Measurements from ENCODE around the gene KCND2.
"Not testable (repeated sequence)": the region's sequence is repeated elsewhere in the genome, so short reads cannot be mapped to it uniquely, and the experiment has no call there.

The KCND2 gene

GRCh38 chr7:120675076-120675475 lies 402.1 kb downstream of the KCND2 start:
- H3K9me3 ChIP-seq (ENCODE audit: control insufficient read depth in 2 of 2, low read length in 2 of 2) = no peaks in the 10 kb centered on the region
- no peak overlapping the region for H3K27ac ChIP-seq (ENCODE audit: low read depth in 2 of 2, low read length in 2 of 2)
- H3K27me3 ChIP-seq (ENCODE audit: control insufficient read depth in 2 of 2, insufficient read depth in 2 of 2, low read length in 2 of 2) = no peaks in the 10 kb centered on the region
- H3K4me1 ChIP-seq (ENCODE audit: control insufficient read depth in 2 of 2, insufficient read depth in 2 of 2, low read length in 2 of 2) = no peaks in the 10 kb centered on the region
- H3K36me3 ChIP-seq (ENCODE audit: control insufficient read depth in 2 of 2, insufficient read depth in 2 of 2, low read length in 2 of 2) = no peaks in the 10 kb centered on the region
- no peak overlapping the region for H3K9ac ChIP-seq (ENCODE audit: low read depth in 1 of 2, low read length in 2 of 2)
- H3K4me3 ChIP-seq (ENCODE audit: low read length in 2 of 2) = no peak overlapping the region

DNA sequence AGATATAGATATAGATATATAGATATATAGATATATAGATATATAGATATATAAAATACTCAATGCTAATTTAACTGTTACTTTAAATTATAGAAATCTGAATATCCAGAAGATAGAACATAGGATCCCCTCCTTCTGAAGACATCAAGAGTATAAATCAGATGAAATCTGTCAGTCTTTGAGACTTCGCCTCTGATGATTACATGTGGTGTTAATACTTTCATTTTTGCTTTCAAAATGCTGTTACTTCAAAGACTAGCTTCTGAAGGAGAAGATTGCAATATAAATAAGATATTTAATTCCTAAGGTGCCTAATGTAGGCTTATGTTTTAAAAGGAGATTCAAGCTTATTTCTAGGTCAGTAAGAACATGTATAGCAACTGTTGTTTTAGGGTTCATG lies 404.6 kb downstream of the KCND2 start:
- H3K27ac ChIP-seq (ENCODE audit: low read depth in 2 of 2, low read length in 2 of 2) = no peak overlapping the region
- no peaks in the 10 kb centered on the region for H3K27me3 ChIP-seq (ENCODE audit: control insufficient read depth in 2 of 2, insufficient read depth in 2 of 2, low read length in 2 of 2)
- H3K4me3 ChIP-seq (ENCODE audit: low read length in 2 of 2) = no peak overlapping the region
- H3K4me1 ChIP-seq (ENCODE audit: control insufficient read depth in 2 of 2, insufficient read depth in 2 of 2, low read length in 2 of 2) = no peaks in the 10 kb centered on the region
- H3K36me3 ChIP-seq (ENCODE audit: control insufficient read depth in 2 of 2, insufficient read depth in 2 of 2, low read length in 2 of 2) = no peaks in the 10 kb centered on the region
- no peak overlapping the region for H3K9ac ChIP-seq (ENCODE audit: low read depth in 1 of 2, low read length in 2 of 2)
- no peaks in the 10 kb centered on the region for H3K9me3 ChIP-seq (ENCODE audit: control insufficient read depth in 2 of 2, low read length in 2 of 2)

DNA sequence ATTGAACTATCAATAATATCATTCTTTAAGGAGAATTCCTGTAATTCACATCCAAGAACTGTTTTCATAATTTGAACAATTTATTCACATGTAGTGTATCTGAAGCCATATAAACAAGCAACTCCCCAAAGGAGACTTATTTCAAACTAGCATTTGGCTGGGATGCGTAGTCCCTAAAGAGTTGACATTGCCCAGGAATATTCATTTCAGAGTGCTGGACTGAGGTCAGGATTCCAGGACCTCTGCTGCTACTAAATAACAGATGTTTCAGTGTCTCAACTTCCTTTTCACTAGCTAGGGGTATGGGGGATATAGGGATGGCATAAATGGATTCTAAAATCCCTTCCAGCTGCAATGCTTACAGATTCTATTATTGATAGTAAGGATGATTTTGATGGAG lies 408.0 kb downstream of the KCND2 start:
- Histone ChIP-seq H3K27ac (ENCODE audit: low read depth in 2 of 2, low read length in 2 of 2) (no peak overlapping the region), H3K4me3 (ENCODE audit: low read length in 2 of 2) (no peak overlapping the region), H3K9me3 (ENCODE audit: control insufficient read depth in 2 of 2, low read length in 2 of 2) (no peaks in the 10 kb centered on the region), H3K27me3 (ENCODE audit: control insufficient read depth in 2 of 2, insufficient read depth in 2 of 2, low read length in 2 of 2) (no peaks in the 10 kb centered on the region), H3K9ac (ENCODE audit: low read depth in 1 of 2, low read length in 2 of 2) (no peak overlapping the region), H3K36me3 (ENCODE audit: control insufficient read depth in 2 of 2, insufficient read depth in 2 of 2, low read length in 2 of 2) (no peaks in the 10 kb centered on the region), H3K4me1 (ENCODE audit: control insufficient read depth in 2 of 2, insufficient read depth in 2 of 2, low read length in 2 of 2) (no peaks in the 10 kb centered on the region)

DNA sequence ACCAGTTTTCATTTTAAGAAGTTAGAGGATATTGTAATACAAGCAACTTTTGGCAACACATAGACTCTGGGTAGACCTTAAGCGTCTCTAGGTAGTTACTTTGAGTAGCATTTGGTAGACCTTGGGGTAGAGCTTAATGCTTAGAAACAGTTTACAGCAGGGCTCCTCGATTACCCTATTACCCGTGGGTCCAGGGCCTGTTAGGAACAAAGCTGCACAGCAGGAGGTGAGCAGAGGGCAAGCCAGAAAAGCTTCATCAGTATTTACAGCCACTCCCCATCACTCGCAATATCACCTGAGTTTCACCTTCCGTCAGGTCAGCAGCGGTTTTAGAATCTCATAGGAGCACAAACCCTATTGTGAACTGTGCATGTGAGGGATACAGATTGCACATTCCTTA lies 411.5 kb downstream of the KCND2 start:
- Histone ChIP-seq H3K9me3 (ENCODE audit: control insufficient read depth in 2 of 2, low read length in 2 of 2) (no peaks in the 10 kb centered on the region), H3K9ac (ENCODE audit: low read depth in 1 of 2, low read length in 2 of 2) (no peak overlapping the region), H3K27ac (ENCODE audit: low read depth in 2 of 2, low read length in 2 of 2) (no peak overlapping the region), H3K27me3 (ENCODE audit: control insufficient read depth in 2 of 2, insufficient read depth in 2 of 2, low read length in 2 of 2) (no peaks in the 10 kb centered on the region), H3K36me3 (ENCODE audit: control insufficient read depth in 2 of 2, insufficient read depth in 2 of 2, low read length in 2 of 2) (no peaks in the 10 kb centered on the region), H3K4me3 (ENCODE audit: low read length in 2 of 2) (no peak overlapping the region), H3K4me1 (ENCODE audit: control insufficient read depth in 2 of 2, insufficient read depth in 2 of 2, low read length in 2 of 2) (no peaks in the 10 kb centered on the region)

GRCh38 chr7:120691915-120692314 lies 418.9 kb downstream of the KCND2 start:
- H3K4me1 ChIP-seq (ENCODE audit: control insufficient read depth in 2 of 2, insufficient read depth in 2 of 2, low read length in 2 of 2) = no peaks in the 10 kb centered on the region
- no peak overlapping the region for H3K27ac ChIP-seq (ENCODE audit: low read depth in 2 of 2, low read length in 2 of 2)
- H3K9ac ChIP-seq (ENCODE audit: low read depth in 1 of 2, low read length in 2 of 2) = no peak overlapping the region
- H3K9me3 ChIP-seq (ENCODE audit: control insufficient read depth in 2 of 2, low read length in 2 of 2) = no peaks in the 10 kb centered on the region
- no peaks in the 10 kb centered on the region for H3K27me3 ChIP-seq (ENCODE audit: control insufficient read depth in 2 of 2, insufficient read depth in 2 of 2, low read length in 2 of 2)
- no peaks in the 10 kb centered on the region for H3K36me3 ChIP-seq (ENCODE audit: control insufficient read depth in 2 of 2, insufficient read depth in 2 of 2, low read length in 2 of 2)
- no peak overlapping the region for H3K4me3 ChIP-seq (ENCODE audit: low read length in 2 of 2)

DNA sequence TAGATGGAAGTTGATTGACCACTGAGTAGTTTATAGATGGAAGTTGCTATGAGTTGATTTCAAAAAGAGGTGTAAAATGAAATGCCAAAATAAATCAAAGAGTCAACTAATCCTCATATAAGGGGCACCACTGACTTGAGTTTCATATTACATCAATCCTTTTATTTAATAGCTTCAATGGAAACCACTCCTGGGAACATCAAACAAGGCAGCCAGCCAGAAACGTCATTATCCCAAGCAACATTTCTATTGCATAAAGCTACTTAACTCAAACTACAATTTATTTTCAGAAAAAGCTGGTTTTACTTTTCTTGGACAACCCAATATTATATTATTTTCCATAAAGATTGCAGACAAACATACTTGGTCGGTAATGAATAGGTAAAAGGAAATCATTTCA lies 422.9 kb downstream of the KCND2 start:
- Histone ChIP-seq H3K4me3 (ENCODE audit: low read length in 2 of 2) (no peak overlapping the region), H3K27ac (ENCODE audit: low read depth in 2 of 2, low read length in 2 of 2) (no peak overlapping the region), H3K9me3 (ENCODE audit: control insufficient read depth in 2 of 2, low read length in 2 of 2) (no peaks in the 10 kb centered on the region), H3K9ac (ENCODE audit: low read depth in 1 of 2, low read length in 2 of 2) (no peak overlapping the region), H3K27me3 (ENCODE audit: control insufficient read depth in 2 of 2, insufficient read depth in 2 of 2, low read length in 2 of 2) (no peaks in the 10 kb centered on the region), H3K36me3 (ENCODE audit: control insufficient read depth in 2 of 2, insufficient read depth in 2 of 2, low read length in 2 of 2) (no peaks in the 10 kb centered on the region), H3K4me1 (ENCODE audit: control insufficient read depth in 2 of 2, insufficient read depth in 2 of 2, low read length in 2 of 2) (no peaks in the 10 kb centered on the region)

DNA sequence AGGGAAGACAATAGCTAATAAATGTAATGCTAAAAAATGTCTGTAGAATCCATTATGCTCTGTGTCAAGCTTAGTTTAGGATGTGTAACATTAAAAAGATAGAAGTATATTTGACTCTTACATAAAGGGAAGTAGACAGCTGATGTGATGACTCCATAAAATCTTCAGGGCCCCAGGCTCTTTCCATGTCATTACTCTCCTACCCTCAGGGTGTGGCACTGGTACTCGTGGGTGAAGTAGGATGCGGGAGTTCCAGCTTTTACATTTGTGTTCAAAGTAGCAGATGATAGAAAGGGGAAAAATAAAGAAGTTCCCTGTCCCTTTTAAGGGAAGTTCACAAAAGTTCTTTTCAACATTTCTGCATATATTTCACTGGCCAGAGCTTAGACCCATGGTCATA lies 427.8 kb downstream of the KCND2 start:
- no peaks in the 10 kb centered on the region for H3K9me3 ChIP-seq (ENCODE audit: control insufficient read depth in 2 of 2, low read length in 2 of 2)
- no peak overlapping the region for H3K9ac ChIP-seq (ENCODE audit: low read depth in 1 of 2, low read length in 2 of 2)
- H3K36me3 ChIP-seq (ENCODE audit: control insufficient read depth in 2 of 2, insufficient read depth in 2 of 2, low read length in 2 of 2) = no peaks in the 10 kb centered on the region
- H3K27ac ChIP-seq (ENCODE audit: low read depth in 2 of 2, low read length in 2 of 2) = no peak overlapping the region
- H3K27me3 ChIP-seq (ENCODE audit: control insufficient read depth in 2 of 2, insufficient read depth in 2 of 2, low read length in 2 of 2) = no peaks in the 10 kb centered on the region
- H3K4me3 ChIP-seq (ENCODE audit: low read length in 2 of 2) = no peak overlapping the region
- H3K4me1 ChIP-seq (ENCODE audit: control insufficient read depth in 2 of 2, insufficient read depth in 2 of 2, low read length in 2 of 2) = no peaks in the 10 kb centered on the region

GRCh38 chr7:120702408-120702807 lies 429.4 kb downstream of the KCND2 start:
- H3K4me3 ChIP-seq (ENCODE audit: low read length in 2 of 2); H3K27ac ChIP-seq (ENCODE audit: low read depth in 2 of 2, low read length in 2 of 2); H3K27me3 ChIP-seq (ENCODE audit: control insufficient read depth in 2 of 2, insufficient read depth in 2 of 2, low read length in 2 of 2); H3K36me3 ChIP-seq (ENCODE audit: control insufficient read depth in 2 of 2, insufficient read depth in 2 of 2, low read length in 2 of 2); H3K9ac ChIP-seq (ENCODE audit: low read depth in 1 of 2, low read length in 2 of 2); H3K9me3 ChIP-seq (ENCODE audit: control insufficient read depth in 2 of 2, low read length in 2 of 2); H3K4me1 ChIP-seq (ENCODE audit: control insufficient read depth in 2 of 2, insufficient read depth in 2 of 2, low read length in 2 of 2): not testable (repeated sequence)

GRCh38 chr7:120703585-120704240 lies 430.7 kb downstream of the KCND2 start:
- Histone ChIP-seq H3K9ac (ENCODE audit: low read depth in 1 of 2, low read length in 2 of 2) (no peak overlapping the region), H3K27ac (ENCODE audit: low read depth in 2 of 2, low read length in 2 of 2) (no peak overlapping the region), H3K4me3 (ENCODE audit: low read length in 2 of 2) (no peak overlapping the region), H3K9me3 (ENCODE audit: control insufficient read depth in 2 of 2, low read length in 2 of 2) (no peaks in the 10 kb centered on the region), H3K4me1 (ENCODE audit: control insufficient read depth in 2 of 2, insufficient read depth in 2 of 2, low read length in 2 of 2) (no peaks in the 10 kb centered on the region), H3K36me3 (ENCODE audit: control insufficient read depth in 2 of 2, insufficient read depth in 2 of 2, low read length in 2 of 2) (no peaks in the 10 kb centered on the region), H3K27me3 (ENCODE audit: control insufficient read depth in 2 of 2, insufficient read depth in 2 of 2, low read length in 2 of 2) (no peaks in the 10 kb centered on the region)

DNA sequence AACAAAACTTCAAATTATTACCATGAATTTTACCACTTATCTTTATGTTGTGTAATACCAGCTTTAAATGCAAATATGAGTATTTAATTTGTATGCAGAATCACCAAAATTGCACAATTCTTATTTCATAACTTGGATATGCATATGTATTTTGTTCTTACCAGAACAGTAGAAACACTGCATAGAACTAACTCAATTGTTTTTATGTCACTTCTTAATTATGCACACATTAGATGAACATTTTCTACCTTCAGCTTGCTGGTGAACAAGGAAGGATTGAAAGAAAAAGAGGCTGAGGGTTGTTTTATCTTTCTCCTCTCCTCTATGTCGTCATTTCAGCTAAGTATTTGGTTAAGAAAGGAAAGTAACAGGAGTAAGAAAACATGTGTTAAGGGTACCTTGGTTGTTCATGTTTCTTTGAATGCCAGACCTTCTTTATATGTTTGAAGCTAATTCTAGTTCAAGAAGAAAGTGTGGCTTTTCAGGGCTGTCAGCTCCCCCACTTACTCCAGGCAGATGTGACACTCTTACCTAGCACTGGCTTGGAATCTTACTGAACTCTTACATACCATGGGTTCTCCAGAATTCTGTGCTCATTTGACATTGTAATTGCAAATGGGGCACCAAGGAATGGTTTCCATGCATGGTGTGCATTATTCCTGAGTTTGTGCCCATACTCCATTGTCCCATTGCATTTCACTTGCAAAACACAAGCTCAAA lies 436.4 kb downstream of the KCND2 start:
- H3K4me1 ChIP-seq (ENCODE audit: control insufficient read depth in 2 of 2, insufficient read depth in 2 of 2, low read length in 2 of 2) = no peaks in the 10 kb centered on the region
- no peaks in the 10 kb centered on the region for H3K9me3 ChIP-seq (ENCODE audit: control insufficient read depth in 2 of 2, low read length in 2 of 2)
- no peaks in the 10 kb centered on the region for H3K27me3 ChIP-seq (ENCODE audit: control insufficient read depth in 2 of 2, insufficient read depth in 2 of 2, low read length in 2 of 2)
- H3K4me3 ChIP-seq (ENCODE audit: low read length in 2 of 2) = no peak overlapping the region
- no peak overlapping the region for H3K9ac ChIP-seq (ENCODE audit: low read depth in 1 of 2, low read length in 2 of 2)
- no peak overlapping the region for H3K27ac ChIP-seq (ENCODE audit: low read depth in 2 of 2, low read length in 2 of 2)
- no peaks in the 10 kb centered on the region for H3K36me3 ChIP-seq (ENCODE audit: control insufficient read depth in 2 of 2, insufficient read depth in 2 of 2, low read length in 2 of 2)

Data from mucosa of rectum (tissue), 2 donors.